Fibroblast of villous mesenchyme (primary cell): ENCODE results near the gene WNK3. TPM values are rescaled to one million over a fixed set of nuclear protein-coding genes. Genes with fewer than 3 reads are reported as not detected.
A peak's percentile ranks its signal among the peaks of the same experiment; 100 is the strongest.

ENCODE experiments used
- DNase-seq: peaks from one replicate; pipeline ENCODE4 v3.0.0-alpha.2; 2010; ENCODE audit warnings: low read depth
- H3K4me3 ChIP-seq: 2 replicates; pipeline ENCODE4 v1.5.1; 2011; ENCODE audit warnings: low read depth, mild to moderate bottlenecking, low read length
- CTCF ChIP-seq: IDR thresholded peaks from 2 replicates; pipeline ENCODE4 v1.5.1; 2012; ENCODE audit warnings: low read depth, mild to moderate bottlenecking, low read length; ENCODE audit not compliant: insufficient read depth
- total RNA-seq: library from RNA; depleted of rRNA; stranded (reverse); fragments of >200 nt; gene quantifications from 2 replicates; pipeline ENCODE4 v1.2.3, GENCODE V29; 2012

Gene WNK3
- total RNA-seq, 1 donor = 1.7 TPM

- peak; percentile 19 for DNase-seq
- peak; percentile 30 for TF ChIP-seq CTCF
- no peak overlapping the region for H3K4me3 ChIP-seq
These were observed 109.5 kb downstream of the WNK3 start for GRCh38 chrX:54248309-54248708.

GRCh38 chrX:54246866-54247265 is 111.0 kb downstream of the WNK3 start:
- no peak for TF ChIP-seq CTCF
- H3K4me3 ChIP-seq = no peak overlapping the region
- no peak for DNase-seq

GRCh38 chrX:54238588-54238987 is 119.3 kb downstream of the WNK3 start:
- no peak for TF ChIP-seq CTCF
- H3K4me3 ChIP-seq = no peak overlapping the region
- no peak for DNase-seq

GRCh38 chrX:54237014-54237413 is 120.8 kb downstream of the WNK3 start:
- no peak for TF ChIP-seq CTCF
- DNase-seq = no peak
- H3K4me3 ChIP-seq = no peak overlapping the region

GRCh38 chrX:54230435-54231148 is 127.3 kb downstream of the WNK3 start:
- DNase-seq = peak; percentile 8
- no peak for TF ChIP-seq CTCF

GRCh38 chrX:54223581-54223980 is 134.3 kb downstream of the WNK3 start:
- no peak overlapping the region for H3K4me3 ChIP-seq
- DNase-seq = no peak
- TF ChIP-seq CTCF = no peak

More at GRCh38 chrX:54230435-54231148, 127.3 kb downstream of the WNK3 start:
- H3K4me3 ChIP-seq = no peak overlapping the region

- no peak for TF ChIP-seq CTCF
- H3K4me3 ChIP-seq = no peak overlapping the region
- no peak for DNase-seq
These were observed 144.2 kb downstream of the WNK3 start for GRCh38 chrX:54213603-54214002.
